ENCODE measurements around the gene SPRING1. TPM values are rescaled to one million over a fixed set of nuclear protein-coding genes. Genes with fewer than 3 reads are reported as not detected.

The SPRING1 gene
- total RNA-seq, 1 experiment from 2014 or later: 69.6 TPM

DNA sequence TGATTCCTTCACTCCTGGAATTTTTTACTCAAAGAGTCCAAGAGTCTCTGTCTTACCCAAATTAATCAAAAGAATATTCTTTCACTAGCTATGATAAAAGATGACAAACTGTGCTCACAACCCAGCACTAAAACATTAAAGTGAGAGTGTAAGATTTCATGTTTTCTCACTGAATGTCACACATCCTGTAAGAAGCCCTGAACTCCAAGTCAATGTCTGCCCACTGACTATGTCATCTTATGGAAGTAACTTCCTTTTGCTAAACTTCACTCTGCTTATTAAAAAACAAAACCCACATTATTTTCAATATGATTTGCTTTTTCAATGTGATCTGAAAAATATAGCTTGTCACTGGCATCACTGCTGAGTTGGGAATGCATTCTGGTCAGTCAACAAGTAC, 15.6 kb downstream of the SPRING1 start:
- Mint-ChIP-seq H3K4me1 (ENCODE audit: low read depth, unreplicated experiment) (peaks cover 8% of the 10 kb centered on the region), H3K9me3 (ENCODE audit: unreplicated experiment) (no peaks in the 10 kb centered on the region), H3K27me3 (ENCODE audit: insufficient read depth, unreplicated experiment) (no peaks in the 10 kb centered on the region), H3K27ac (ENCODE audit: unreplicated experiment) (no peak overlapping the region), H3K36me3 (ENCODE audit: insufficient read depth, unreplicated experiment) (peaks cover 47% of the 10 kb centered on the region), H3K4me3 (ENCODE audit: unreplicated experiment) (no peak overlapping the region)
- H3K27me3 ChIP-seq (replicated peaks; ENCODE audit: control insufficient read depth, insufficient read depth, low read length): no peaks in the 10 kb centered on the region
- ChIA-PET CTCF (no interaction called here), POLR2A (no interaction called here)
- 0 out of 2 replicates have a peak, but pooled peaks cover 2% of the 10 kb centered on the region for H3K36me3 ChIP-seq (ENCODE audit: control insufficient read depth, insufficient read depth, low read length)
- DNase-seq: no peak
- no TSS peak for BruUV-seq (replicated peaks)
- intact Hi-C loops (cut with micrococcal nuclease; ENCODE audit: unreplicated experiment): no loop called here
- TF ChIP-seq, protein P1, sequence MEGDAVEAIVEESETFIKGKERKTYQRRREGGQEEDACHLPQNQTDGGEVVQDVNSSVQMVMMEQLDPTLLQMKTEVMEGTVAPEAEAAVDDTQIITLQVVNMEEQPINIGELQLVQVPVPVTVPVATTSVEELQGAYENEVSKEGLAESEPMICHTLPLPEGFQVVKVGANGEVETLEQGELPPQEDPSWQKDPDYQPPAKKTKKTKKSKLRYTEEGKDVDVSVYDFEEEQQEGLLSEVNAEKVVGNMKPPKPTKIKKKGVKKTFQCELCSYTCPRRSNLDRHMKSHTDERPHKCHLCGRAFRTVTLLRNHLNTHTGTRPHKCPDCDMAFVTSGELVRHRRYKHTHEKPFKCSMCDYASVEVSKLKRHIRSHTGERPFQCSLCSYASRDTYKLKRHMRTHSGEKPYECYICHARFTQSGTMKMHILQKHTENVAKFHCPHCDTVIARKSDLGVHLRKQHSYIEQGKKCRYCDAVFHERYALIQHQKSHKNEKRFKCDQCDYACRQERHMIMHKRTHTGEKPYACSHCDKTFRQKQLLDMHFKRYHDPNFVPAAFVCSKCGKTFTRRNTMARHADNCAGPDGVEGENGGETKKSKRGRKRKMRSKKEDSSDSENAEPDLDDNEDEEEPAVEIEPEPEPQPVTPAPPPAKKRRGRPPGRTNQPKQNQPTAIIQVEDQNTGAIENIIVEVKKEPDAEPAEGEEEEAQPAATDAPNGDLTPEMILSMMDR (IDR thresholded peaks at IDR 0.05; ENCODE audit: insufficient read depth in 1 of 2, low read depth in 1 of 2, low read length in 1 of 2, severe bottlenecking in 1 of 2, unreplicated experiment in 1 of 2): no peak
- H3K4me1 ChIP-seq: peaks cover 9% of the 10 kb centered on the region
- H3K4me3 ChIP-seq (ENCODE audit: low read depth, low read length): no peak overlapping the region
- no peaks in the 10 kb centered on the region for H3K9me3 ChIP-seq

DNA sequence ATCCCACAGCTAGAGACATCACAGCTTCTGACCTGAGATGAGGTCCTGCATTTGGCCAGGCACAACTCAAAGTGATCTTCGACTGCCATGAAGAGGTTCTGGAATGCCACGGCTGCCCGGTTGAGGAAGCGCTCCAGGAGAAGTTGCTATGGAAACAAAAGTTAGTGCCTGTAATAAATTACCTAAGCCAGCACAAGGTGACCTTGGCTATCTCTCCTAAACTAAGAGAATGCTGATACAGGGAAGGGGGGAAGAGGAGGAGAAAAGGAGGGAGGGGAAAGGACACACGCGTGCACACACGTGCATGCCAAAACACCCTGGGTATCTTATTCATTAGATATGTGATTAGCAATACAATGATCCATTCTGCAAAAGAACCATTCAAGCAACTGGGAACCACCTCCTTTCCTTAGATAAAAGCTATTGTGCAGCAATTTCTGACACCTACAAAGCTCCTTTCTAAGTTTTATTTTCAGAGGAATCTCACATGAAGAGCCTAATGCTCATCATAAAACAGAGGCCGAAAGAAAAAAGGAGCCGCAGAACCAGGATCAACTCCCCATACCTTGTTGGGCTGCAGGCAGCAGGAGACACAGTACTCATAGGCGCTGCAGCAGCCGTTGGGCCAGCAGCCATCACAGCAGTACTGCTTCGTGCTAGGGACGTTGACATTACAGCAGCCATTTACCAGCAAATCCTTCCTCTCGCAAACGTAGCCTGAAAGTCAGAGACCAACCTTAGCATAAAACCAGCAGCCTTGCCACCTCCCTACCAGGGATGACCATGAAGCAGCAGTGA, 17.9 kb downstream of the SPRING1 start:
- TF ChIP-seq, protein P1 (IDR thresholded peaks at IDR 0.05; ENCODE audit: insufficient read depth in 1 of 2, low read depth in 1 of 2, low read length in 1 of 2, severe bottlenecking in 1 of 2, unreplicated experiment in 1 of 2): no peak
- H3K4me1 ChIP-seq: no peaks in the 10 kb centered on the region
- no TSS peak for BruUV-seq (replicated peaks)
- Mint-ChIP-seq H3K27ac (ENCODE audit: unreplicated experiment) (no peak overlapping the region), H3K27me3 (ENCODE audit: insufficient read depth, unreplicated experiment) (no peaks in the 10 kb centered on the region), H3K9me3 (ENCODE audit: unreplicated experiment) (no peaks in the 10 kb centered on the region), H3K4me1 (ENCODE audit: low read depth, unreplicated experiment) (no peaks in the 10 kb centered on the region), H3K4me3 (ENCODE audit: unreplicated experiment) (no peak overlapping the region), H3K36me3 (ENCODE audit: insufficient read depth, unreplicated experiment) (peaks cover 67% of the 10 kb centered on the region)
- DNase-seq: no peak
- intact Hi-C loops (cut with micrococcal nuclease; ENCODE audit: unreplicated experiment): no loop called here
- H3K27me3 ChIP-seq (replicated peaks; ENCODE audit: control insufficient read depth, insufficient read depth, low read length): no peaks in the 10 kb centered on the region
- CTCF ChIA-PET: interaction anchor here (0.7 kb wide), 1 partner anchor 17 kb away, joined by 3 read pairs; no protein-coding TSS in a partner anchor
- POLR2A ChIA-PET: no interaction called here
- 0 out of 2 replicates have a peak, but pooled peaks cover 2% of the 10 kb centered on the region for H3K36me3 ChIP-seq (ENCODE audit: control insufficient read depth, insufficient read depth, low read length)
- no peak overlapping the region for H3K4me3 ChIP-seq (ENCODE audit: low read depth, low read length)
- H3K9me3 ChIP-seq: no peaks in the 10 kb centered on the region

DNA sequence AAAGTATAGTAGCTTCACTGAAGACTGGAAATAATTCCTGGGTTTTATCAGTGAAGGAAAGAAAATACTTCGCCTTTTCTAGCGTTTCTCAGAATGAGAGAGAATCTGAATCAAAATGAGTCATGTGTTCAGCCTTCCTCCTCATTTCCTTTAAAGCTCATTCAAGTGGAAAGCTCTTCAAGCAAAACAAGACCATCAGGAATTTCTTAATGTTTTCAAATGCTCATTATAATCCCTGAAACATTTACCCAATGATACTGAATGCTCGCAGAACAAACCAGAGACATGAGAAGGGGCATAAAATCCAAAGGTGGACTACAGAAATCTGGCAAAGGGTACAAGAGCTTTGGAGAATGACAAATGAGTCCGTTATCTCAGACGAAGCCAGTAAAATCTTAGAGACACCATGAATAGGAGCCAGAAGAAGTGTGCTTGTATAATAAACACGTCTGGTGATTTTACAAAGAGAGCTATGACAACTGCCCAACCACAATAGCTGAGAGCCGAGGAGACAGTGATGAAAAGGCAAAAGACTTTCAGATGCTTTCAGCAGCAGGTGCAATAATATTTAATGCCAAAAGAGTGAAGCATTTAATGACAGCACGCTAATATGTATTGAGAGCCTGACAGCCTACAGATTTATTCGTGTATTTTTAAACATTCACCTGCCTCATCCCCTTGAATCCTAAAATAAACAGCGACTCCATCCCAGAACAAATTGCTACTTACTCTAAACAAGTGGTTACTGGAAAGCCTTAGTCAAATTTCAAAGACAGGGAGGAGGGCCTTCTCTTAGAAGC, 19.0 kb downstream of the SPRING1 start:
- H3K9me3 ChIP-seq: no peaks in the 10 kb centered on the region
- no peaks in the 10 kb centered on the region for H3K4me1 ChIP-seq
- Mint-ChIP-seq H3K27ac (ENCODE audit: unreplicated experiment) (no peak overlapping the region), H3K36me3 (ENCODE audit: insufficient read depth, unreplicated experiment) (peaks cover 67% of the 10 kb centered on the region), H3K4me1 (ENCODE audit: low read depth, unreplicated experiment) (no peaks in the 10 kb centered on the region), H3K9me3 (ENCODE audit: unreplicated experiment) (no peaks in the 10 kb centered on the region), H3K27me3 (ENCODE audit: insufficient read depth, unreplicated experiment) (no peaks in the 10 kb centered on the region), H3K4me3 (ENCODE audit: unreplicated experiment) (no peak overlapping the region)
- CTCF ChIA-PET: no interaction called here
- TF ChIP-seq, protein P1 (IDR thresholded peaks at IDR 0.05; ENCODE audit: insufficient read depth in 1 of 2, low read depth in 1 of 2, low read length in 1 of 2, severe bottlenecking in 1 of 2, unreplicated experiment in 1 of 2): no peak
- POLR2A ChIA-PET: interaction anchor here (0.5 kb wide), 1 partner anchor 455 kb away, joined by 3 read pairs; no protein-coding TSS in a partner anchor
- no peak for DNase-seq
- H3K4me3 ChIP-seq (ENCODE audit: low read depth, low read length): no peak overlapping the region
- BruUV-seq (replicated peaks): no TSS peak
- H3K36me3 ChIP-seq (ENCODE audit: control insufficient read depth, insufficient read depth, low read length): 0 out of 2 replicates have a peak, but pooled peaks cover 2% of the 10 kb centered on the region
- no peaks in the 10 kb centered on the region for H3K27me3 ChIP-seq (replicated peaks; ENCODE audit: control insufficient read depth, insufficient read depth, low read length)
- intact Hi-C loops (cut with micrococcal nuclease; ENCODE audit: unreplicated experiment): no loop called here

Data from Caco-2 (cell line).